NCI-H1092 (cell line): ENCODE measurements around the gene EPG5.

Experiments used
- DNase-seq: peaks from one replicate; lab custom pipeline; 2025; lab: John Stamatoyannopoulos, UW

The EPG5 gene

GRCh38 chr18:45802814-45803492 lies 164.2 kb downstream of the EPG5 start:
- DNase-seq, result no peak

- no peak for DNase-seq
Measured at GRCh38 chr18:45801416-45802004, 165.6 kb downstream of the EPG5 start.
